Stomach (tissue), 9 donors: ENCODE results near the gene CHTOP. TPM values are rescaled to one million over a fixed set of nuclear protein-coding genes. Genes with fewer than 3 reads are reported as not detected.
A peak's percentile ranks its signal among the peaks of the same experiment; 100 is the strongest.

Experiments
- DNase-seq, 2 donors: peaks; one replicate each; pipeline versions ENCODE4 v3.0.0 to v3.0.0-alpha.2; 2013 to 2019
- H3K27ac ChIP-seq, 5 donors: fragments of 200-600 bp in 4 of 5; sonication (generic) in 4 of 5; one replicate each; pipeline ENCODE4 v1.5.1; 2013 to 2019; ENCODE audit warnings: mild to moderate bottlenecking in 1 of 5, moderate library complexity in 1 of 5
- H3K27me3 ChIP-seq, 3 donors: fragments of 200-600 bp; sonication (generic); one replicate each; pipeline ENCODE4 v1.5.1; 2017 to 2019; ENCODE audit warnings: mixed run types in 1 of 3
- H3K36me3 ChIP-seq, 4 donors: fragments of 200-600 bp; sonication (generic); 1 replicate in 3 of 4; 2 replicates in 1 of 4; pipeline ENCODE4 v1.5.1; 2016 to 2019
- H3K4me1 ChIP-seq, 4 donors: fragments of 200-600 bp; sonication (generic); one replicate each; pipeline ENCODE4 v1.5.1; 2016 to 2019
- H3K4me3 ChIP-seq, 4 donors: fragments of 200-600 bp; sonication (generic) in 3 of 4; one replicate each; pipeline ENCODE4 v1.5.1; 2016 to 2019; ENCODE audit warnings: mild to moderate bottlenecking in 1 of 4
- H3K9me3 ChIP-seq, 4 donors: fragments of 200-600 bp; sonication (generic); one replicate each; pipeline ENCODE4 v1.5.1; 2016 to 2019
- EP300 ChIP-seq: sonication (generic); formaldehyde crosslinking; IDR thresholded peaks from one replicate; pipeline ENCODE4 v1.6.1; 2017; ENCODE audit warnings: antibody characterized with exemption
- POLR2A ChIP-seq, 4 donors: fragments of 450-650 bp; IDR thresholded peaks; one replicate each; pipeline ENCODE4 v1.6.1; 2016; ENCODE audit warnings: antibody characterized with exemption in 4 of 4, control low read depth in 2 of 4, mild to moderate bottlenecking in 1 of 4, moderate library complexity in 1 of 4
- POLR2AphosphoS5 ChIP-seq, 3 donors: sonication (generic); formaldehyde crosslinking; IDR thresholded peaks; one replicate each; pipeline ENCODE4 v1.6.1; 2016; ENCODE audit warnings: antibody characterized with exemption in 3 of 3
- WGBS, 5 donors: extraction: QIAGEN DNeasy Blood & Tissue Kit in 3 of 5; methylation state at CpG; one replicate each; pipeline versions ENCODE4 v1.1.5 to v1.1.7; 2013 to 2018; 5-methylcytosine and 5-hydroxymethylcytosine counted together
- intact Hi-C: fragments of 100-400 bp; cut with DNase I; formaldehyde crosslinking; loops from one replicate; pipeline ENCODE4 v1.15.1; 2023; ENCODE audit warnings: low total_unique reads
- polyA plus RNA-seq, 3 donors: library from polyadenylated mRNA; stranded (reverse); fragments of 200-250 nt; gene quantifications; one replicate each; pipeline ENCODE4 v1.2.3, GENCODE V29; 2013
- total RNA-seq, 5 donors: library from RNA; depleted of rRNA; stranded (reverse); fragments of >200 nt; gene quantifications; one replicate each; pipeline versions ENCODE4 v1.1.0 to v1.2.3, GENCODE V29; 2014 to 2016
- TF ChIP-seq, protein P1 (sequence below), 7 experiments: fragments of 450-650 bp in 4 of 7; fragments of 200-600 bp in 3 of 7; sonication (generic) in 3 of 7; IDR thresholded peaks; one replicate each; pipeline ENCODE4 v1.5.1; 2016 to 2019; ENCODE audit warnings: antibody characterized with exemption in 7 of 7, control low read depth in 2 of 7, mild to moderate bottlenecking in 1 of 7
- donor health status: healthy with polysubstance abuse.
- donor health status: Bipolar disorder and iron deficiency.
- donor health status: healthy.

Gene CHTOP
- total and polyA plus RNA-seq, 8 donors = 21.7 to 111 (median 49.6) TPM

DNA sequence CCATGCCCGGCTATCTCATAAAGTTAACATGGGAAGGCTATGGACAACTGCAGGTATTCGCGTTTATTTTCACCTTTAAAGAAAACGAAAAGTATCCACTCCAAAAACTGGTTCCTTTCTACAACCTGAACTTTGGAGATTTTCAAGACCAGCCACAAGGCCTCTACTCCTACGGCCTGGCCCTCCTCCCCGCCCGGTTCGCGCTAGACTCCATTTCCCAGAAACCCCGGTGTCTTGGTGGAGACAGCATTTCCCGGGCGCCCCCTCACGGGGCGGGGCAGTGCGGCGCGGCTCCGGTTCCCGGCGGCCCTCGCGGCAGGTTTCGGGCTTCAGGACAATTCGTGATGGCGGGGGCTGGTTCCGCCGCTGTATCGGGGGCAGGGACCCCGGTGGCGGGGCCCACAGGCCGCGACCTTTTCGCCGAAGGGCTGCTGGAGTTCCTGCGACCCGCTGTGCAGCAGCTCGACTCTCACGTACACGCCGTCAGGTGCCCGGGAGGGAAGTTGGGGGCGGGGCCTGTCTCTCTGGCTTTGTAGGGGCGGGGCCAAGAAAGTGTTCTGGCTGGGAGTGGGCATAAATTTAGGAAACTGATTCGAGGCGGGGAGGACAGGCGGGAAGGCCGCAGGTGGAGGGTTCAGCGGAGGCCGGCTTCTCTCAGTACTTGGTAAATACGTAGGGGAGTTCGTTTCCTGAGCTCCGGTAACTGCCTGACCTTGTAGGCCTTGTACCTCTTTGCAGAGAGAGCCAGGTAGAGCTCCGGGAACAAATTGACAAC, 24.7 kb downstream of the CHTOP start, which contains the start of gene SNAPIN:
Gene SNAPIN, plus strand, starts transcription at position 304 of the 775 bp plus-strand sequence. Its CDS starts 41 bp downstream, at position 345.
- peak within 1 kb of the TSS; percentile 67 to 78 (median 76) for H3K4me3 ChIP-seq
- H3K27ac ChIP-seq = peak within 1 kb of the TSS; percentile 90 to 98 (median 95)
- DNase-seq = peak; percentile 90 to 97
- TF ChIP-seq POLR2A (IDR thresholded peaks at IDR 0.05) (no peak), EP300 (no peak), POLR2AphosphoS5 (IDR thresholded peaks at IDR 0.05) (peak; percentile 61 to 85 (median 63))
- TF ChIP-seq, protein P1, sequence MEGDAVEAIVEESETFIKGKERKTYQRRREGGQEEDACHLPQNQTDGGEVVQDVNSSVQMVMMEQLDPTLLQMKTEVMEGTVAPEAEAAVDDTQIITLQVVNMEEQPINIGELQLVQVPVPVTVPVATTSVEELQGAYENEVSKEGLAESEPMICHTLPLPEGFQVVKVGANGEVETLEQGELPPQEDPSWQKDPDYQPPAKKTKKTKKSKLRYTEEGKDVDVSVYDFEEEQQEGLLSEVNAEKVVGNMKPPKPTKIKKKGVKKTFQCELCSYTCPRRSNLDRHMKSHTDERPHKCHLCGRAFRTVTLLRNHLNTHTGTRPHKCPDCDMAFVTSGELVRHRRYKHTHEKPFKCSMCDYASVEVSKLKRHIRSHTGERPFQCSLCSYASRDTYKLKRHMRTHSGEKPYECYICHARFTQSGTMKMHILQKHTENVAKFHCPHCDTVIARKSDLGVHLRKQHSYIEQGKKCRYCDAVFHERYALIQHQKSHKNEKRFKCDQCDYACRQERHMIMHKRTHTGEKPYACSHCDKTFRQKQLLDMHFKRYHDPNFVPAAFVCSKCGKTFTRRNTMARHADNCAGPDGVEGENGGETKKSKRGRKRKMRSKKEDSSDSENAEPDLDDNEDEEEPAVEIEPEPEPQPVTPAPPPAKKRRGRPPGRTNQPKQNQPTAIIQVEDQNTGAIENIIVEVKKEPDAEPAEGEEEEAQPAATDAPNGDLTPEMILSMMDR (IDR thresholded peaks at IDR 0.05) = peak in 2 of 7 experiments; percentile 30 to 32
- no peaks in the 10 kb centered on the region for H3K27me3 ChIP-seq
- WGBS, 5 donors = 2 to 8% (median 2%) methylated on average over 22 to 53 of the region's 53 CpGs
- intact Hi-C loops = no loop called here
- H3K36me3 ChIP-seq = peaks cover 27 to 35% (median 32%) of the 10 kb centered on the region in 4 donors
- no peaks in the 10 kb centered on the region for H3K9me3 ChIP-seq
- peaks cover 5 to 30% (median 18%) of the 10 kb centered on the region in 4 donors for H3K4me1 ChIP-seq

- TF ChIP-seq, protein P1 (IDR thresholded peaks at IDR 0.05) = no peak
- TF ChIP-seq EP300 (no peak), POLR2A (IDR thresholded peaks at IDR 0.05) (no peak), POLR2AphosphoS5 (IDR thresholded peaks at IDR 0.05) (no peak)
- intact Hi-C loops = no loop called here
- Histone ChIP-seq H3K4me3 (peak overlapping the region; percentile 67 to 78 (median 76)), H3K9me3 (no peaks in the 10 kb centered on the region), H3K27ac (peak overlapping the region; percentile 90 to 98 (median 95)), H3K36me3 (peaks cover 33 to 41% (median 38%) of the 10 kb centered on the region in 4 donors), H3K27me3 (no peaks in the 10 kb centered on the region), H3K4me1 (peaks cover 5 to 30% (median 18%) of the 10 kb centered on the region in 4 donors)
- no peak for DNase-seq
- 18 to 33% (median 26%) methylated on average over 7 to 8 of the region's 8 CpGs for WGBS, 5 donors
Observed at GRCh38 chr1:153659175-153659534, 25.3 kb downstream of the CHTOP start.

DNA sequence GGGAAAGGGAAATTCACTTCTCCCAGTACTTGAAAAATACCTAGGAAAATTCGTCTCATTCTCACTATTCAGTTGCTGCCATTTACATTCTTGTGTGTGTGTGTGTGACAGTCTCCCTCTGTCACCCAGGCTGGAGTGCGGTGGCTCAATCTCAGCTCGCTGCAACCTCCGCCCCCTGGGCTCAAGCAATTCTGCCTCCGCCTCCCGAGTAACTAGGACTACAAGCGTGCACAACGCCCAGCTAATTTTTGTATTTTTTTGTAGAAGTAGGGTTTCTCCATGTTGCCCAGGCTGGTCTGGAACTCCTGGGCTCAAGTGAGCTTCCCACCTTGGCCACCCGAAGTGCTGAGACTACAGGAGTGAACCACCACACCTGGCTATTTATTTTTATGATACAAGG, 25.8 kb downstream of the CHTOP start:
- DNase-seq = no peak
- 38 to 61% (median 54%) methylated on average over 9 of the region's 9 CpGs for WGBS, 5 donors
- Histone ChIP-seq H3K9me3 (no peaks in the 10 kb centered on the region), H3K27ac (peak overlapping the region; percentile 19 to 98 (median 95)), H3K27me3 (no peaks in the 10 kb centered on the region), H3K4me3 (peak overlapping the region; percentile 67 to 78 (median 76)), H3K4me1 (peaks cover 5 to 30% (median 18%) of the 10 kb centered on the region in 4 donors), H3K36me3 (peaks cover 38 to 46% (median 43%) of the 10 kb centered on the region in 4 donors)
- no peak for TF ChIP-seq POLR2A (IDR thresholded peaks at IDR 0.05)
- TF ChIP-seq EP300 = no peak
- intact Hi-C loops = no loop called here

GRCh38 chr1:153661111-153661708, 27.3 kb downstream of the CHTOP start:
- H3K27me3 ChIP-seq = no peaks in the 10 kb centered on the region
- peak in 1 of 3 donors; percentile 18 for TF ChIP-seq POLR2AphosphoS5 (IDR thresholded peaks at IDR 0.05)
- TF ChIP-seq, protein P1 (IDR thresholded peaks at IDR 0.05) = no peak
- no peak overlapping the region for H3K4me3 ChIP-seq
- no peaks in the 10 kb centered on the region for H3K9me3 ChIP-seq
- H3K4me1 ChIP-seq = peaks cover 5 to 30% (median 18%) of the 10 kb centered on the region in 4 donors
- H3K27ac ChIP-seq = peak overlapping the region in 3 of 5 donors; percentile 12 to 37 (median 17)
- whole genome bisulfite sequencing, 5 donors = 55 to 63% (median 61%) methylated on average over 8 to 9 of the region's 9 CpGs
- peaks cover 53 to 62% (median 58%) of the 10 kb centered on the region in 4 donors for H3K36me3 ChIP-seq
- intact Hi-C loops = no loop called here
- DNase-seq = no peak
